Activated CD8-positive, alpha-beta memory T cell treated with anti-CD3 and anti-CD28 coated beads, Interleukin-2, amount 50 U/mL, for 24 hours (primary cell): ENCODE data around the gene DPYD.

ENCODE experiments used
- DNase-seq: peaks from one replicate; pipeline ENCODE4 v3.0.0-alpha.2; 2020; ENCODE audit errors: extremely low read depth

DPYD gene

DNA sequence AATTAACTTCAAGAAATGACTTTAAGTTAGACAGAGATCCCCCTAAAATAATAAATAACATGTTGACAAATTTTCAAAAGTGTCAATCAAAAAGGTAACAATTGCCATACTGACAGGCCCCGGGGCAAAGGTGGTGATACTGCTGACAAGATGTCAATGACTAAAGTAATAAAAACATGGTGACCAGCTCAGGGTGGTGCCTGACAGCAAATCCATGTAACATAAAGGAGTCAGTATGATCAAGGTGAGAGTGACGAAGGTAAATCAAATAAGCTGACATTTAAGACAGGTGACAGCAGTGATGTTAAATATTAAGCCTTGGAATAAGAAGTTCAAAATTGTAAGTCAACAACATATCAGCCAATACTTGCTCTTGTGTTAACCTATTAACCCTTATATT, 387.5 kb downstream of the DPYD start:
- no peak for DNase-seq

DNA sequence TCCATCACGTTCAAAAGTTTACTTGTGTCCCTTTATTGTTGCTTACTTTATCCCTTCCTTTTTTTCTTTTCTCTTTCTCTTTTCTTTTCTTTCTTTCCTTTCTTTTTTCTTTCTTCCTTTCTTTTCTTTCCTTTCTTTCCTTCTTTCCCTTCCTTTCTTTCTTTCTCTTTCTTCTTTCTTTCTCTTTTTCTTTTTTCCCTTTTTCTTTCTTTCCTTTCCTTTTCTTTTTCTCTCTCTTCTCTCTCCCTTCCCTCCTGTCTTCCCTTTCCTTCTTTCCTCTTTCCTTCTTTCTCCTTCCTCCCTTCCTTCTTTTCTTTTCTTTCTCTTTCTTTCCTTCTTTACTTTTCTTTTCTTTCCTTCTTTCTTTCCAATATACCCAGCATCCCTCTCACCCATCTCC, 391.2 kb downstream of the DPYD start:
- no peak for DNase-seq

DNA sequence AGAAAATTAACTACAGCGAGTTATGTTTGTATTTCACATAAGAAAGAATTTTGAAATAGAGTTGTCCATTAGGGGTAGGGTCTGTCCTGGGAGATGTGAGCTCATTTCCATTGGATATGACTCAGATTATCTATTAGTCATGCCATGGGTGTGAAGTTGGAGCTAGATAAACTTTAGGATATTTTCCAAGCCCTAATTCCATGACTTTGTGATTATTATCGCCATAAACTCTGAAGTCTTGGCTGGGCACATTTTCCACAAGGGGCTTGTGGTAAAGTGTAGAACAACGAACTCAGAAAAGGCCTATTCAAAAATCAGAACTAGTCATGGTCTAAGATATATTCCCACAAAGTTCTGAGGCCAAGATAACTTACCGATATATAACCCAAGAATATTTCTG, 396.6 kb downstream of the DPYD start:
- DNase-seq: no peak

DNA sequence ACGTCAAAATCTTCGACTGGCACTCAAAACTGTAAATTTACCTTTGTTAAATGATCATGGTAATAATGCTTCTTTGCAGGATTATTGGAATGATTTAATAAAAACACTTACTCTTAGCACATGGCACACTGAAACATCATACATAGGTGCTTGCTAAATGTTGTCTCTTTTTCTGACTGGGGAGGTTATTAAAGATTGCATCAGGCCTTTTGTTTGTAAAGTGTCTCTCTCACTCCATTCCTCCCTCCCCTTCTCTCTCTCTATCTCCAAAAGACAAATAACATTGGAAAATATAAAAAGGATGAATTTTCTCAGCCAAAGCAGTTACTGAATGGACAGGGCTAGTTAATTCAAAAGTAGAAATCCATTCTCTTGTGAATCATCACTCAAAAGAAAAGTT, 404.2 kb downstream of the DPYD start:
- DNase-seq: no peak

DNA sequence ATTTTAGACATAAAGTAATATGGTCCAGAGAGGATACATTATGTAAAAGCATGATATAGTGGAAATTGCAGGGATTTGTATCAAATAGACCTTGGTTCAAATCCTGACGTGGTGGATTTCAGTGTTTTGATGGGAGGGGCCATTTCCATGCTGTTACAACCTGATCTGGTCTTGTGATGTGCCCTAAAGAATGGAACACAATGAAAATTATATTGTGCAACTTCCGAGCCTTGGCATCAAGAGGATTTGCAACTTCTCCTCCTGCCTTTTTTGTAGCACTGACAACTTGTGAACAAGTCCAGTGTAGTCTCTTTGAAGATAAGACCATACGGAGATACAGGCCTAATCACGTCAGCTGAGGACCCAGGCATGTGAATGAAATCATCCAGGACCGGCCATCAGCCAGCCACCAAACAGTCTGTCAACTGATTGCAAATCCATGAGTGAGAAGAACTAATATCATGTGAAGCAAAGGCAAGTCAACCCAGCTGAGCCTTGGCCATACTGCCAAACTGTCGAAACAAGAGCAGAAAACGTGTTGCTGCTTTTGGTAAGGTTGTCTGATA, 412.1 kb downstream of the DPYD start:
- DNase-seq: no peak

DNA sequence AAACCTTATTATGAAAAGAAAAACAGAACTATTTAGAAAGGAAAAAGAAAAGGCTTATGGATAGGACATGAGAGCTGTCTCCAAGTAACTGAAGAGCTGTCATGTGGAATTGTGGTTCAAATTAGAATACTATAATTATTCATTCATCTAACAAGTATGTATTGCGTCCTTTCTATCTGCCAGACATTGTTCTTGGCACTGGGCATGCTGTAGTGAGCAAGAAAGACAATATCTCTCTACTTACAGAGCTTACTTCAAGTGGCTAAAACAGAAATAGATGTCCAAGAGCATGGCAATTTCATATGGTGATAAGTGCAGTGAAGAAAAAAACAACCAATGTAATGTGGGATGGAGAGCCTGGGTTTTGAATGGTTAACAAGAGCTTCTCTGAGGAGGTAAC, 413.0 kb downstream of the DPYD start:
- no peak for DNase-seq

DNA sequence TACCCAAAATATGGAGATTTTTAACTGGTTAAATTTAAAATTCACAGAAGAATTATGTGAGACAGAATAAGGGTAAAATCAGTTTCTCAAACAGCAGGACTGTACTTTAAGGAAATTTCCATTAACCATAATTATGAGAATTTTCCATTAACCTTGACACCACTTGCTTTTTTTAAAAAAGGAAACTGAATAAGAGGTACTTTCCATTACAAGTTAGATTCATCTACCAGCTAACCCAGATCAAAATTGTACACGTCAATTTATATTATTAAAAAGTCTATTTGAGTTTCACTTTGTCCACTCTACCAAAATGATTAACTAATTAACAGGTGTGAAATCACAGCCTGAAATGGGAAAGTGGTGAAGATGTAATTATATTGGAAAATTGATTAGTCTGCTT, 414.5 kb downstream of the DPYD start:
- DNase-seq: no peak

DNA sequence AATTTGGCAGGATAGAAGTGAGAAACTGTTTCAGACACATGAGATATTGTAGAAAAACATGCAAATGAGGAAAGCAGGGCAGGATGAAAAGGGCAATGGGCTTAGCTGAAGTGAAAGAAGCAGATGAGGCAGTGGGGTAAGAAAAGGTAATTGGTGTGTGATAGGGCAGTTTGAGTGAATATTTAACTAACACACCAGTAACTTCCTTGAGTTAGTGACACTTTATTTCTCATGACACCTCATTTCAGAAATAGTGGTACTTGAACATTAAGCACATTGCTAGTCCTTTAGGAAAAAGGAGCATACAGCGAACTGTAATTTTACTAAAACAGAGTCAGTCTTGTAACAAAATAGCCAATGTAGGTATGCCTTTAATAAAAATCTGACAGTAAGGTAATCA, 415.0 kb downstream of the DPYD start:
- no peak for DNase-seq

DNA sequence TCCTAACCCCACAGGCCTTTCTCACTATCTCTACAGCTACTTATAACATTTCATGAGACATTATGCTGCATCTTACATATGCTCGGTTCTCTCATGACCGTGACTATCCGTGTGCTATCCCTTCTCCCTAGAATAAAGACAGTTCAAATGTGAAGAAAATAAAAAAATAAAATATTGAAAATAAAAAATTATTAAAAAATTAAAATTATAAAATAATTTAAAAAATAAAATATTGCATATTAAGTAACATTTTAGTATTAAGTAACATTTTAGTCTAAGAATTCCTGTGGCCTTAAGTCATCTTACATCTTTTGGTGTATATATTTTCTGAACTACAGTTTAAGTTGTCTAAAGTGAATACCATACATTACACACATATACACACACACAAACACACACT, 415.5 kb downstream of the DPYD start:
- no peak for DNase-seq

DNA sequence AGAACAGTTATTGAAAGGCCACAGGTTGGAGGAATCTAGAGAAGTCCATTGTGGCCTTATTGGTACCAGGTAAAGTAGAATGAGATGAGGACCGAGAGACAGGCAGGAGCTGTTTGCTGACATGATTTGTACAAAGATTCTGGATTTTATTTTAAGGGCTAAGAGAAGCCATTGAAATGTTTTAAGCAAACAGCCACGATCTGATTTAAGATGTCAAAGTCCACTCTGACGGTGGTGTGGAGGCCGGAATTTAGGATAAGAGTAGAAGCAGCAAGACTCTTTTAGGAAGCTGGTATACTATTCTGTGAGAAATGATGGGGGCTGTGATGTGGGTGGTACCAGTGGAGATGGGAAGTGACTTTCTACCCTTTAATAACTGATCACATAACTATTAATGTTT, 418.5 kb downstream of the DPYD start:
- DNase-seq: no peak

DNA sequence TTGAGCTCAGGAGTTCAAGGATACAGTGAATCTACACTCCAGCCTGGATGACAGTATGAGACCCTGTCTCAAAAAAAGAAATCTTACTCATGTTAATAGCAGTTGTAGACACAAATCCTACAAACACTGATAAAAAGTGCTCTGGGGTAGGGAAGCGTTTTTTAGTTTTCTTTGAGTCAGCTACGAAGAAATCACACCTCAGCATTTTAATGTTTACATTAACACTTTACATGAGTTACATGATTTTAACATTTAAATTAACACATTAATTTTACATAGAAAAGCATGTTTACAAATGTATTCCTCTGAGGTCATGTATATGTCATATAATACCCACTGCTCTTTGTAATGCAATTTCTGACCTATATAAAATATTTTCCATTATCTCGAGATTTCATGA, 419.2 kb downstream of the DPYD start:
- no peak for DNase-seq

DNA sequence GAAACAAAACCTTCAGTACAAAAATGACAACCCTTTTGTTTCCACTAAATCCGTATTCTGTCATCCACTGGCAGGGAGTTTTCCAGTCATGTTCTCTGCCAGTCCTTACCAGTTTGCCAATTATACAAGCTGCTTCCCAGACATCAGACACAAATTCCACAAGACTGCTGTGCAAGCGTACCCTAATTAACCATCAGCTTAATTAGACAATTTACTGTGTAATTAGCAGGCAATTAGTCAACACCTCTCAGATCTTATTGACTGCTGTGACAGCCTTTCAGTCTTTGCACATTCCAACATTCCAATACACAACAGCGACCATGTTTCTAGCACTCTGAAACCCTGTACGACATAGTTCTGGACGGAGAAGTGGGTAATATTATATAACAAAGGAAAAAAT, 420.1 kb downstream of the DPYD start:
- no peak for DNase-seq

DNA sequence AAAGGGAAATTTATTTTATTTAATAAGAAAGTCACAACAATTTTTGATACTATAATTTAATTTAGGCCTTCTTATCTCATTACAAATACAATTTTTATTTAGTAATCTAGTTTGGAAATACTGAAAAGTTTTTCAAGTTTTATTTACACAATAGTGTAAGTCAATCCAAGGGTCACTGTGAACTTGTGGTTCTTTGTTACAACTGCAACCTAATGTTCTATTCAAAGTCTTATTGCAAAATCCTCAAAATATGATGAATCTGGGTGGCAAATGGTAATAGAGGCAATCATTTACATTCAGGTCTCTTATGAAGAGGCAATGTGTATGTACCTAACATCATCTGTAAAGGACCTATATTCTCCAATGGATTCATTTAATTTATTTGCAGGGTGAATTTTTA, 421.2 kb downstream of the DPYD start:
- DNase-seq: no peak

DNA sequence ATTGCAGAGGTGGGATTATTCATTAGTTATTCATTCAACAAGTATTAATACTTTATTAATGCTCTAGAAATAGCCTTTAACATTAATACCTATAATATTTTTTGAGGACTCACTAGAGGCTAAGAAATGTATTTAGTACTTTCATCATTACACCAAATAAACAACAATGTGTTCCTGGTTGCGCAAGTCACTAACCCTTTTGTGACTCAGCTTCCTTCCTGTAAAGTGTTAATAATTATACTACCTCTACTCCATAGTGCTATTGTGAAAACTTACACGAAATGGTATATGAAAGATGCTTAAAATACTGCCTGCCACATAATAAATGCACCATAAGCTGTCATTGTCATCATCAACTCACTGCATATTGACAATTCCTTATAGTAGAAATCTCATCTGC, 431.0 kb downstream of the DPYD start:
- DNase-seq: no peak

DNA sequence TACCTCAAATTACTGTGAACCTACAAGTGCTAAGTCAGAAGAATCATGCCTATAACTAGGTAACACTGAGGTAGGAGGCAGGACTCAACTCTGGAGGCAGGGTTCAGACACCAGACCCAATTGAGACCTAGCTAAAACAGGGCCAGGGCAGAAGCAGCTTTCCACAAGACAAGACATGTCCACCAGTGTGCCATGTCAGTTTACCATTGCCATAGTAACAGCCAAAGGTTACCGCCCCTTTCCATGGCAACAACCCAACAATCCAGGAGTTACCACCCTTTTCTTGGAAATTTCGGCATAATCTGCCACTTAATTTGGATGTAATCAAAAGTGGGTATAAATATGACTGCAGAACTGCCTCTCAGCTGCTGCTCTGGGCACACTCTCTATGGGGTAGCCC, 432.3 kb downstream of the DPYD start:
- no peak for DNase-seq

DNA sequence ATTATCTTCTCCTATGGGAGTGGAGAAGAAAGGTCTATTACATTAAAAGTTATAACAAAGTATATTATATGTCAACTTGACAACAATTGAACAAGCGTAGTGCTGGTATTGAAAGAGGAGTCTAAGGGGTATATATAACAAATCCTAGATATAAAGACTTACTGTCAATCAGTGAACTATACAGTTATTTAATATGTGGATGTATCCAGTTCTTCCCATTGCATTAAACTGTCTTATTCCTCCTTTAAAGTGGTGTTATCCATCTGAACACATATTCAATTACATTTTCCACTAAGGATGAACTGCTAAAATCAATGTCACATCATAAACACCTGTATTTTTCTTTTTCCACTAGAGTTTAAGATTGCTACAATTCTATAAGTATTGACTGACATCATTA, 438.8 kb downstream of the DPYD start:
- no peak for DNase-seq

DNA sequence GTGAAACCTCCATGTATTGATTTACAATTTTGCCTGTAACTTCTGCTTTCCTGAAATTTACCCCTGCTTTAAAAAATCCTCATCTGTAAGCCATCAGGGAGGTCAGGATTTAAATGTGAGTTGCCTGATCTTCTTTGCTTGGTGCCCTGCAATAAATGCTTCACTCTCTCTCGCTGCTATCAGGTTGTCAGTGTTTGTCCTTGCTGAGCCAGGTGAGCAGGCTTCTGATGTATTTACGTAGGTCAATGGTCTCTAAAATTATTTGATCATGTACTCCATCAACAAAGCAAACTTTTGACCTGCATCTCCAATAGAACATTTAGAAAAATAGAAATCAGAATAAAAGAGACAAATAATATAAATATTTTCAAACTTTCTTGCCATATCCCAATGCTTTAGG, 453.4 kb downstream of the DPYD start:
- DNase-seq: no peak

DNA sequence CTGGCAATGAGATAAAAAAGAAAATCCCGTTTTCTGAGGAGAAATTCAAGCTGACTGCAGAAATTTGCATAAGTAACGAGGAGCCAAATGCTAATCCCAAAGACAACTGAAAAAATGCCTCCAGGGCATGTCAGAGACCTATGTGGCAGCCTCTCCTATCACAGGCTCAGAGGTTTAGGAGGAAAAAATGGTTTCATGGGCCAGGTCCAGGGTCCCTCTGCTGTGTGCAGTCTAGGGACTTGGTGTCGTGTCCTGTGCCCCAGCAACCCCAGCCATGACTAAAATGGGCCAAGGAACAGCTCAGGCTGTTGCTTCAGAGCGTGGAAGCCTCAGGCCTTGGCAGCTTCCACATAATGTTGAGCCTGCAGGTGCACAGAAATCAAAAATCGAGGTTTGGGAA, 456.5 kb downstream of the DPYD start:
- no peak for DNase-seq

DNA sequence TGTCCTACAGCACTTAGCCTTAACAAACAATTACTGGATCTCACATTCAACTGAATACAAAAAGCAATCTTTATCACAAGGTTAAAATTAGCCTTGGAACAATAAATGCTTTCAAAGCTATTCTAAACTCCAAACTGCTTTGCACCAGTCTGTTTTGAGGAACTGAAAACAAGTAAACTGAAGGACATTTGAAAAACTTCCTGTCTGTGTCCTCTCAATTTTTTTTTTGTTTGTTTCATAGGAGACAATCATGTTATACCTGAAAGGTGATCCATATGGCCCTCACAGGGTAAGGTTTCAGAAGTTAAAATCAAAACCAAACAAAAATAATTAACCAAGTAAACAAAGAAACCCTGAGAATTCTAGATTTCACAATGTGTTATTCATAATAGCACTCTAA, 459.1 kb downstream of the DPYD start:
- no peak for DNase-seq

DNA sequence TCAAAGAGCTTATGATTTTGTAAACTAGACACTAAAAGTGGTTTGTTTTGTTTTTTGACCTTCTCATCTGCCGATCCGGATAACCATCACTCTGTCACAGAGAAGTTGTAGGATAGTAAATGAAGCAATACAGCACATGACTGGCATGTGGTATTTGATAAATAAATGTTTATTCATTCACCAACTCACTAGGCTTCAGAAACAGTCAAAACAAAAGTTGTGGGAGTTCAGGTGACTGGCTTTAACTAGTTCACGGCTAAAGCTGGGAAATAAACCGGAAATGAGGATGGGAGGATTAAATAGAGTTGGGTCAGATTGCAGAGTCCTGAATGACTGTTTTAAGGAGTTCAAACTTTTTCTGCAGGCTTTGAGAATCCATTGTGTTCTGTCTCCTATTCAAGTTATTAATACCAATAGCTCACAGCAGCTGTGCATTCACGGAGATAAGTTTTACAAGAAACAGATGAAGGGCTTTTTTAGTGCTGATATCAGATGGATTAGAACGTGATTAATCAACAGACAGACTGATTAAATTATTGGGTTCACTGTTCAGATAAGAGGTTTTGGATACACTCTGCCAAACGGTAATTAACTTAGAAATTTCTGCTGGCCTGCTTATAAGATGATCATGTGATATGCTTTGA, 463.3 kb downstream of the DPYD start:
- no peak for DNase-seq

DNA sequence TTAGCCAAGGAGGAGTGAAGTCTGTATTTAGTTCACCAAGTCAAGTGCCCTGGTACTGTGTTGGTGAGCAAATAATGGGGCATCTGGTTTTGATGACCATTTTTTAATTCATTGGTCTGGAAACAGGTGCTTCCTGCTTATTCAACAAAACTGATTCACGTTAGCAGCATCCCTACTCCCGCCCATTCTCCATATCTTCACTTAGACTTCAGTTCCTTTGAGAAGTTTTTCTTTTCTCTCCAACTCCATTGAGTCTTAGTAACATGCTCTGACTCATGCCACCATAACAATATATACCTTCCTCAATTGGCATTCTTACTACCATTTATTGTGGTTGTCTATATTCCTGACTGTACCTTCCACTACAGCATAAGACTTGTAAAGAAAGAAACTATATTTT, 468.9 kb downstream of the DPYD start:
- no peak for DNase-seq

DNA sequence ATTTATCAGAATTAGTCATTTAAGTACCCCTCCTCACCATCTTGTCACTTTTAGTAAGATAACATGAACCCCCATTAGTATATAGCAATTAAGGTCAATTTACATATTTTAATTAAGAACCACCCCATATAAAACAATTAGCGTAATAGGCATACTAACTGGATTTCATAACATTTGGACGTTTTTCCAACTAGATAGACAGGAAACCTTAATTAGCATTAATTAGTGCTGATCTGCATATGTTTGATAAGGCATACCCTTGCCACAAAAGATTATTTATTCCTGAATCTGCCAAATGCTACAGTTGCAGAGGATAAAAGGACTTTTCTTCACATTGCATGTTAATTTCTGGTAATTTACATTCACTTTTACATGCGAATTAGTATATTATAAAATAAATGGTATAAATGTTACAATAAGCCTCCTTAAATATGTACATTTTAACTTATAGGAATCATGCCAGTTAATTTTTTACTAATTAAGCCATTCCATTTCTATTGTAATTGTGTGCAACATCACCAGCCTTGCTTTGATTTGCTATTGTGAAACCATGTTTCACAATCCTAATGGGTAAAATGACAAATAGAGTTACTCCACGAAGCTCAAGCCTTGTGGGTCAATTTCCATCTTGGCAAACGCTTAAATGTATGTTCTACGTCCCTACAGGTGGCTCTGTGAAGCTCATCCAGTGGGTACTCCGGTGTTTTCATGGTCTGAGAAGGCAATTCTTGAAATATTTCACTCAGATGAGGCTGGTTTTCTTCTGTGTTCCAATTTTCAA, 469.6 kb downstream of the DPYD start:
- DNase-seq: no peak

DNA sequence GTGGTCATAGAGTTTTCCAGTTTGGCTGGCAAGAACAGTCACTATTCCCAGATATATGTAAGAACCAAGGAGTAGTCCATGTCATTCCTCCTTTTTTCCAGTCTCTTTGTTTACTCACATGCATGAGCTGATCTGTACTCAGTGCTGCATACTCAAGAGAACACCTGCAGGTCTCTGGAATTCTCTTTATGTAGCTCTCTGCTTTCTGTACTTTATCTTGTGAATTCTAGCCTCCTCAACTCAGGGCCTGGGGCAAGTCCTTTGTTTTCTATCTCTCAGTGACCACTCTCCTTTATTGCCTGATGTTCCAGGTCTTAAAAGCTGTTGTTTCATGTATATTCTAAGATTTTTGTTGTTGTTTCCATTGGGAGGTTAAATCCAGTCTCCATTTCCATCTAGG, 478.9 kb downstream of the DPYD start:
- DNase-seq: no peak

DNA sequence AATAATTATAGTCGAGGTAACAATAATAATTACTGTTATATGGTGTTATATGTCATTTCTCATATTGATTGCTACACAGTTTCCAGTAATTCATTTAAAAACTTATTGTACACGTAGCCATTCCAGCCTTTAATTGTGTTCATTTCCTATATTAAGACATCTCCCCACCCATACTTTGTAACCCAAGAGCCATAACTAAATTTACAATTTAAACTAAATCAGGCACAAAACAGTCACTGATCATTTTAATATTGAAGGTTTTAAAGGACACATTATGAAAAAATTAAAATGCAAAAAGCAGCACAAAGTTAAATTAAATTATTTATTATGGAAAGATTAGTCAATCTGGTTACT, 487.0 kb downstream of the DPYD start:
- DNase-seq: no peak
